Left renal pelvis (tissue), 4 donors: ENCODE measurements around the gene ITPRIPL2. TPM values are rescaled to one million over a fixed set of nuclear protein-coding genes. Genes with fewer than 3 reads are reported as not detected.

Experiments used
- DNase-seq, 4 donors: peaks; one replicate each; pipeline ENCODE4 v3.0.0-alpha.2; 2013; ENCODE audit warnings: low read depth in 4 of 4, low spot score in 3 of 4
- polyA plus RNA-seq, 4 donors: library from polyadenylated mRNA; unstranded; fragments of 120-200 nt; gene quantifications; one replicate each; pipeline ENCODE4 v1.2.1, GENCODE V29; 2013; ENCODE audit not compliant: insufficient read length in 4 of 4

ITPRIPL2 gene
- polyA plus RNA-seq, 4 donors: 15.5 to 31.6 (median 19.4) TPM

DNA sequence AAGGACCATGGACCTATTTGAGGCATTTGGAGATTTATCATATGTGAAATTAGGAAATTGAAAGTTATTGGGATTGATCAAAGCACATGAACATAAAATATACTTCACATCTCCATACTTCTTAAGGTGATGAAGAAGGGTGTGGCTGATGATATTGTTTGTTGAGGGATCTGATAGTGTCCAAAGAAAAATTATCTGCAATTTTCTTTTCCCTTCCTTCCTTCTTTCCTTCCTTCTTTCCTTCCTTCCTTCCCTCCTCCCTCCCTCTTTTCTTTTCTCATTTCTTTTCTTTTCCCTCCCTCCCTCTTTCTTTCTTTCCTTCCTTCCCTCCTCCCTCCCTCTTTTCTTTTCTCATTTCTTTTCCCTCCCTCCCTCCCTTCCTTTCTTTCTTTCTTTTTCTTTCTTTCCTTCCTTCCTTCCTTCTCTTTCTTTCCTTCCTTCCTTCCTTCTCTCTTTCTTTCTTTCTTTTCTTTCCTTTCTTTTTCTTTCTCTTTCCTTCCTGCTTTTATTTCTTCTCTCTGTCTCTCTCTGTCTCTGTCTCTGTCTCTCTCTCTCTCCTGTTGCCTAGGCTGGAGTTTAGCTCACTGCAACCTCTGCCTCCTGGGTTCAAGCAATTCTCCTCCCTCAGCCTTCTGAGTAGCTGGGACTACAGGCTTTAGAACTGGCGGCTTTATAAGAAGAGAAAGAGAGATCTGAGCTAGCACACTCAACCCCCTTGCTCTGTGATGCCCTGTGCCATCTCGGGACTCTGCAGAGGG lies 20.9 kb upstream of the ITPRIPL2 start:
- DNase-seq: no peak

DNA sequence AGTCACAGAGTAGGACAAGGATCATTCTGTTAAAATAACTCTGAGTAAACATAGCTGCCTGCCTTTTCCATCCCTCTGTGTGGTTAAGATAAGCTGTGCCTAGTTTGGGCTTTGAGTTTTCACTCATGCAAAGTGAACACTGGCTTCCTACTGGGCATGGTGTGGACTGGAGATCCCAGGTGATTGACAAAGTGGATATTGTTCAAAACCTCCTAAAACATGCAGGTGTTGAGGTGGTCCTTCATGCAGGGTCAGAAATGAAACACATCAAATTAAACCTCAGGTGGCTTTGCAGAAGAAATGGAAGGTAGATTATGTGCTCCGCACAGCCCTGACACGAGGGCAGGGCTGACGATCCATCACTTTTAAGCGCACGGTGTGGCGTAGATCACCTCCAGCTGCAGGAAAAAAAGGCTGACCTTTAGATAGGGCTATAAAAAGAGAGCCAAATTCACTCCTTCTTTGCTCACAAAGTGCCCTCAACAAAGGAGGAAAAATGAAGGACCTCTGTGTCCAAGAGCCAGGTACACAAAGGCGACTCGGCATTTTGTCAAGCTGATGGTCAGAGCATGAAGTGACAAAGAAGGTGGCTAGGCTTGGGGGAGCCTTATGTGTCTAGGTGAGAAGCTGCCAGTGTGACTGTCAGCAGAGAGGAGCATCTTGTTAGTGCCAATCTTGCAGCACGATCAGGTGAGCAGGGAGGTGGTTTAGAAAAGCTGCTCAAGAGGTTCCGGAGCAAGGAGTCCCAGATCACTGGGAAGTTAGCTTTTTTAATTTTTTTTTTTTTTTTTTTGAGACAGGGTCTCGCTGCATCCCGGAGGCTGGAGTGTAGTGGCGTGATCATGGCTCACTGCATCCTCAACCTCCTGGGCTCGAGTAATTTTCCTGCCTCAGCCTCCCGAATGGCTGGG lies 19.9 kb upstream of the ITPRIPL2 start:
- no peak for DNase-seq

DNA sequence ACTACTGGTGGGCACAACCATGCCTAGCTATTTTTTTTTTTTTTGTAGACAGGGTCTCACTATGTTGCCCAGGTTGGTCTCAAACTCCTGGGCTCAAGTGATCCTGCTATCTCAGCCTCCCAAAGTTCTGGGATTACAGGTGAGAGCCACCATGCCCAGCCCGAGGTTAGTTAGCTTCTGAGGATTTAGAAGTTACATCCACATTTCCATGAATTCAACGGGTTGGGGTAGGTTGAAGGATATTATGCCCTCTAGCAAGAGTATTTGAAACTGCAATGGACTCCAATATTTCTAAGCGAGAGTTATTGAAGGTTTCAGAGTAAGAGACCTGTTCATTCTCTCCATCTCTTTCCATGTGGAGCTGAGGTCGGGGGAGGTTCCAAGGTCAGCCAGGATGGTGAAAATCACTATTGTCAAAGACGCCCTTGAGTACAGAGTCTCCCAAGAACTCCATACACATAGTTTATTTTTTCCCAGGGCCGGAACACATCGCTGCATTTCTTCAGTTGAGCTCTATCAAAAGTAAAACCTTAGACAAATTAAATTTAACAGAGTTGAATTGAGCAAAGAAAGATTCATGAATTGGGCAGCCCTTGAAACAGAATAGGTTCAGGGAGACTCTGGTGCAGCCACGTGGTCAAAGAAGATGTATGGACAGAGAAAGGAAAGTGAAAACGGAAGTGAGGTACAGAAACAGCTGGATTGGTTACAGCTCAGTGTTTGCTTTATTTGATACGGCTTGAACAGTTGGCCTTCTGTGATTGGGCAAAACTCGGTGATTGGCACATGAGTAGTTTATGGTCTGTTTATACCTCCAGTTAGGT lies 19.0 kb upstream of the ITPRIPL2 start:
- no peak for DNase-seq

DNA sequence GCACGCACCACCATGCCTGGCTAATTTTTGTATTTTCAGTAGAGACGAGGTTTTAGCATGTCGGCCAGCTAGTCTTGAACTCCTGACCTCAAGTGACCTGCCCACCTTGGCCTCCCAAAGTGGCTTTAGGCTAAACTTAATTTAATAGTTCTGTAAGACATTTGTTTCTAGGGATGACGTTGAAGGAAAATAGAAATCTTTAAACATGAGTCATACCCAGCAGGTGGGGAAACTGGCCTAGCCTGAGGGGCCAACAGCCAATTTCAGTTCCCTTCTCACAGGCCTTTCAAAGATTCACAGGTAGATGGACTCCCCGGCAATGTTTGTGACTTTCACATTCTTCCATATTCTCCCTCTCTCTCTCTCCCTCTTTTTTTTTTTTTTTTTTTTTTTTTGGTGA lies 18.1 kb upstream of the ITPRIPL2 start:
- DNase-seq: no peak

DNA sequence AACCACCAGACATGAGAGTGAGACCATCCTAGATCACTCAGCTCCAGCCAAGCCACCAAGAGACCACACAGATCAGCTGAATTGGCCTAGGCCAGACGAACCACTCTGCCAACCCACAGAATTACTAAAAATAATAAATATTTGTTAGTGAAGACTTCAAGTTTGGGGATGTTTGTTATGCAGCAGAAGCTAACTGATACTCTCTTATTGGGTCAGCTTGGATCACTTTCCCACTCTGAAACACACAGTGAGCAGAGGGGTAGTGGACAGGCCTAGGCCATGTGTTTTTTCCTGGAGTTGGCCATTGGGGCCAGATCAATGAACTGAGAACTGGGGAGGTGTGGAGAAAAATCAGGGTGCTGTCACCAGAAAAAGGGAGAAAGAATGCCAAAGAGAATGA lies 15.6 kb upstream of the ITPRIPL2 start:
- DNase-seq: no peak

DNA sequence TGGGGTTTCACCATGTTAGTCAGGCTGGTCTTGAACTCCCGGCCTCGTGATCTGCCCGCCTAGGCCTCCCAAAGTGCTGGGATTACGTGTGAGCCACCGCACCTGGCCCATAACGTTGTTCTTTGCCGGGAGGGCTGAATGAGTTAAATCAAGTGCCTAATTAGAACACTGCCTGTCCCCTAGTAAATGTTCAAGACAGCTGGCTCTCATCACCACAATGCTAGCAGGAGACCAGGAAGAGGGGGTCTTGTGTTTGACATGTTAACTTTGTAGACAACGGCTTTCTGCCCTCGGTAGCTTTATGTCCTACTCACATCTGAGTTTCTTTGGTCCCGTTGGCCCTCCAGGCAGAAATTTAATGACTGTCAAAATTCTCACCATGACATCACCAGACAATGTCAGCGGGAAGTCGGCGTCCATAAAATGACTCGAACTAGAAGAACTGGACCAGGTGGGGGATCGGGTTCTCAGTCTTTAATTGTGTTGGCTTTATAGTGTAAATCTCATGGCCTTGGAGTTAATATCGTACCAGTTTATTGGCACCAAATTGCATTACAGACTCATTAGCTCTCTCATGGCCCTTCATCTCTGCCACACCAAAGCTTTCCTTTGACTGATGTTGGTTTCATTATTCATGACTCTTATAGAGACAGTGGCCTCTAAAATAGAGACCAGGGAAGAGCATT lies 11.4 kb upstream of the ITPRIPL2 start:
- DNase-seq: peak in 2 of 4 donors; percentile 48 to 51

DNA sequence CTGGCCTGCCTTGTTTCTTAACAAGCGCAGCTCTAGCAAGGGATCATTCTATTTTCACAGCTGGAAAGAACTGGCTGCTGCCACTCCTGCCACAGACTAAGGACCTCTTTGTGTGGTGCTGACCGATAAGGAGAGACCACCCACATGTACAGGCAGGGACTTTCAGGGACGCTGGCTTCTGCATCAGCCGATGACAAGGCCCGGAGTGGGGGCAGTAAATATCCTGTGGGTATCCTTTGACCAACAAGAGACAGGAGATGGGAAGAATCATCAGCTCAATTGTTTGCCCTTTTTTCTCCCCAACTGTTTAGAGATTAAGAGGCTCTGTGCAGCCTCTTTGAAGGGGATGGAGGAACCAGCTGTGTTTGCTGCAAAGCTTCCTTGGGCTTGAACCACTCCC lies 9.2 kb upstream of the ITPRIPL2 start:
- no peak for DNase-seq

DNA sequence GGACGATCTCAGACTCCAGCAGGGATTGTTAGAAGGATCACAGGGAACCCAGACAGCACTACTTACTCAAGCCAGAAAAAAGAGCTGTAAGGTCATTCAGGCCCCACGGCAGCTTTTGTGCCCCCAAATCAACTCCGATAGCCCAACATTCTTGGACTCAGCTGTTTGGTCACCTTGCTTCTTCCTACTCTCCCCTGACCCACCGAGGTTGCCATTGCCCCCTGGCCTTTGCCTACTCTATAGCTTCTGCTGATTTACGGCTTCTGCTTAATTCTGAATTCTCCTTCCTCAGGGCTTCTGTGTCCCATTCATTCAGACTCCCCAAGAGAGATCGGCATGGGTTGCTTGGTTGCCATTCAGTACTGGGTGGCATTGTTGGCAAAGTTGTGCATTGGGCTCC lies 8.6 kb upstream of the ITPRIPL2 start:
- DNase-seq: no peak

DNA sequence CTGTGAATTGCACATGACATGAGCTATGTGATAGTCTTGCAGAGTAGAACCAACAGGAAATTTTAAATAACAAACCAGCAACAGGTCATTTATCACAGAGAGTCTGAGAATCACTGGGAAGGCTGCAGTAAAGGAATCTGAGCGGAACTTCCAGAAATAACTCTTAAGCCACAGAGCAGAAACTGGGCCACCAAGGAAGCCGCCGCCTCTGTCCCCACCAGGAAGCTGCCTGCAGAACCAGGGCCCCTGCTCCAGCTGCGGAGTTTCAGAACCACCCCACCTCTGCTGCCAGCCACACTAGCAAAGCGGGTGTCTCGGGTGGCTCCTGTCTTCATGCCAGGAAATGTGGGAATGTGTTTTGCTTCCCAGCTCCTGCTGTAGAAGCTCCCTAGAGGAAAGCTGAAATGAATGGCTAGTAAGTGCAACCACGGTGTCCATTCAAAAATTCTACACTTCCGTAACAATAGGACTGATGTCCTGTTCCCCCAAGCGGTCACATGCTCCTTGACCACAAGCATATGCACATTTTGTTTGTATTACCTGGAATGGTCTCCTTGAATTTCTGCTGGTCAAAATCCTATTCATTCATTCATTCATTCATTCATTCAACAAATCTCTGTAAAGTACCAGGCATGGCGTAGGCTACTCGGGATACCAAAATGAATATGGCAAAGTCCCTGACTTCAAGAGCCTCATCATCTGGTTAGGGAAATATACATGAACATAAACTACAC lies 7.7 kb upstream of the ITPRIPL2 start:
- DNase-seq: no peak

DNA sequence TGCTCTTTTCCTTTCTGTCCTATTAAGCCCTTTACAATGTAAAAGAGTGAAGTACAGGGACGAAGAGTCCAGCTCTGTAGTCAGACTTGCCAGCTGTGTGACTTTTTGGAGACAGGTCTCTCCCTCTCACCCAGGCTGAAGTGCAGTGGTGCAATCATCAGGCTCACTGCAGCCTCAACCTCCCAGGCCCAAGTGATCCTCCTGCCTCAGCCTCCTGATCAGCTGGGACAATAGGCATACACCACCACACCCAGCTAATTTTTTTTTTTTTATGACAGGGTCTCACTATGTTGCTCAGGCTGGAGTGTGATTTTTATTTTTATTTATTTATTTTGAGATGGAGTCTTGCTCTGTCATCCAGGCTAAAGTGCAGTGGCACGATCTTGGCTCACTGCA lies 7.1 kb upstream of the ITPRIPL2 start:
- no peak for DNase-seq

DNA sequence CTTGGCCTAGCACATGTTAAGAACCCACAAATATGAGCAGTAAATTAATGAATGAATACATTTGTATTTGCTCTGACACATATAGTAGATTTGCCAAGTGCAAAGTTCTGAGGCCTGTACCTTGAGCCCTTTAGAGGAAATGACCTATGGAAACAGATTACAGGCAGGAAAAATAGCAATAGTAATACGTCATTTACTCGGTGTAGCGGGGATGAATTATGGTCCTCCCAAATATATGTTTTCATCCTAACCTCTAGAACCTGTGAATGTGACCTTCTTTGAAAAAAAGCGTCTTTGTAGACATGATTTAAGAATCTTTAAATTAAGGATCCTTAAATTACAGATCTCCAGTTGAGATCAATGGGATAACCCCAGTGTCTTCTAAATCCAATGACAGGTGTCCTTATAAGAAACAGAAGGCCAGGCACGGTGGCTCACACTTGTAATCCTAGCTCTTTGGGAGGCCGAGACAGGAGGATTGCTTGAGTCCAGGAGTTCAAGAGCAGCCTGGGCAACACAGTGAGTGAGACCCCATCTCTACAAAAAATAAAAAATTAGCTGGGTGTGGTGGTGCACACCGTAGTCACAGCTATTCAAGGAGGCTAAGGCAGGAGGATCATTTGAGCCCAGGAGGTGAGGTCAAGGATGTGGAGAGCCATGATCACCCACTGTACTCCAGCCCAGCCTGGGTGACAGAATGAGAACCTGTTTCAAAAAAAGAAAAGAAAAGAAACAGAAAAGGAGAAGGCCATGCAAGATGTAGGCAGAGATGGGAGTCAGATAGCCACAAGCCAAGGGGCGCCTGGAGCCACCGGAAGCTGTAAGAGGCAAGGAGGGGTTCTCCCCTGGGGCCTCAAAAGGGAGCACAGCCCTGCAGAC lies 5.1 kb upstream of the ITPRIPL2 start:
- DNase-seq: no peak

DNA sequence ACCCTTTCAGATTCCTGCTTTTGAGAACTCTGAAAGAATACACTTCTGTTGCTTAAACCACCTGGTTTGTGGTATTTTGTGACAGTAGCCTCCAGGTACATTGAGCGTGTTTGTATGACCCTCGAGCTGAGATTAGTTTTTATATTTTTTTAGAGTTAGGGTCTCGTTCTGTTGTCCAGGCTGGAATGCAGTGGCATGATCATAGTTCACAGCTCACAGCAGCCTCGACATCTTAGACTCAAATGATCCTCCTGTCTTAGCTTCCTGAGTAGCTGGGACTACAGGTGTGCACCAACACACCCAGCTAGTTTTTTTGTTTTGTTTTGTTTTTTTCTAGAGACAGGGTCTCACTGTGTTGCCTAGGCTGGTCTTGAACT lies 4.5 kb upstream of the ITPRIPL2 start:
- DNase-seq: no peak

DNA sequence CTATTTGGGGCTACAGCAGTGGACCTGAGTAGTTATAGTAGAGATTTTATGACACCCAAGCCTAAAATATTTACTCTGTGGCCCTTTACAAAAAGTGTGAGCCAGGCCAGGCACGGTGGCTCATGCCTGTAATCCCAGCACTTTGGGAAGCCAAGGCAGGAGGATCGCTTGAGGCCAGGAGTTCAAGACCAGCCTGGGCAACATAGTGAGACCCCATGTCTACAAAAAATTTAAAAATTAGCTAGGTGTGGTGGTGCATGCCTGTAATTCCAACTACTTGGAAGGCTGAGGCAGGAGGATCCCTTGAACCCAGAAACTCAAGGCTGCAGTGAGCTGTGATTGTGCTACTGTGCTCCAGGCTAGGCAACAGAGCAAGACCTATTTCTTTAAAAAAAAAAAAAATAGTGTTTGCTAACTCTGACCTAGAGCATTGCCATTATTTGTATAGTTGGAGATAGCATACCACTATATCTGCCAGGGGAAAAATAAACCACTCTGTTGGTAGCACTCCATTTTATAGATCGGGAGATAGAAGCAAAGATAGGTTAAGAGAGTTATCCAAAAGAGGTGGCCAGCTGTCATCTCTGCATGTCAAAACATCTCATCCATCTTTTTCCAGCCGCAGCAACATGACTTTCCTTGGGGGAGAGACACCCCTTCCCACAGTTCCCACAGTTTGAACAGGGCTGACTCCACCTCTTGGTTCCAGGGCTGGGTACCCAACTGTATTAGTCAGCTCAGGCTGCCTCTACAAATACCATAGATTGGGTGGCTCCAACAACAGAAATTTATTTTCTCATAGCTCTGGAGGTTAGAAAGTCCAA lies 3.0 kb upstream of the ITPRIPL2 start:
- no peak for DNase-seq

DNA sequence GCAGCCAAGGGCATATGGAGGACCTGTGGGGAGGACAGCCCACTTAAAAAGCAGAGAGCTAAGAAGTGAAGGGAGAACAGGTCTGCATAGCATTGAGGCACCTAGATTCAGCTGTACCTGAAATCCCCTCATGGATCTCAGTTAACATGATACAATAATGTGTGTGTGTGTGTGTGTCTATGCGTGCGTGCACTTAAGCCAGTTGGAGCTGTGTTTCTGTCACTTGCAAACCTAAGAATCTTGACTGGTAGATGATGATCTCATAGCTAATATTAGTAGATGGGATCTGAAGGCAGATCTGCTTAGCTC lies 1.7 kb upstream of the ITPRIPL2 start:
- DNase-seq: no peak

DNA sequence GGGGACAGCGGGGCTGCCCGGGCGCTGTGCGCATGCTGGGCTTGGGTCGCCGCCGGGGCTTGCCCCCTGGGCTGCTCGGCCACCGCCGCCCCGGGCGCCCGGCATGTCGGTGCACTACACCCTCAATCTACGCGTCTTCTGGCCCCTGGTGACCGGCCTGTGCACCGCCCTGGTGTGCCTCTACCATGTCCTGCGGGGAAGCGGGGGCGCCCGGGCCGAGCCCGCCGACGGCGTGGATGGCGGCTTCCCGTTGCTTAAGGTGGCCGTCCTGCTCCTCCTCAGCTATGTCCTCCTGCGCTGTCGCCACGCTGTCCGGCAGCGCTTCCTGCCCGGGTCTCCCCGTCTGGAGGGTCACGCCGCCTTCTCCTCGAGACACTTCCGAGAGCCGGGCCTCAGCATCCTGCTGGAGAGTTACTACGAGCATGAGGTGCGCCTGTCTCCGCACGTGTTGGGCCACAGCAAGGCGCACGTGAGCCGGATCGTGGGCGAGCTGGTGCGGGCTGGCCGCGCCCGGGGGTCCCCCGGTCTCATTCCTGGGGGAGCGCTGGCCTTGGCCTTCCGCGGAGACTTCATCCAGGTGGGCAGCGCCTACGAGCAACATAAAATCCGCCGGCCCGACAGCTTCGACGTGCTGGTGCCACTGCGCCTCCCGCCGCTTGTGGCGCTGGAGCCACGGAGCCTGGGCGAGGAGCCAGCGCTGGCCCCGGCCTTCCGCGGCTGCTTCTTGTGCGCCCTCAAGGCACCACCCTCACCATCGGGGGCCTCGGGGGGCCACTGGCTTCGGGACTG lies 789 bp downstream of the ITPRIPL2 start:
- no peak for DNase-seq

DNA sequence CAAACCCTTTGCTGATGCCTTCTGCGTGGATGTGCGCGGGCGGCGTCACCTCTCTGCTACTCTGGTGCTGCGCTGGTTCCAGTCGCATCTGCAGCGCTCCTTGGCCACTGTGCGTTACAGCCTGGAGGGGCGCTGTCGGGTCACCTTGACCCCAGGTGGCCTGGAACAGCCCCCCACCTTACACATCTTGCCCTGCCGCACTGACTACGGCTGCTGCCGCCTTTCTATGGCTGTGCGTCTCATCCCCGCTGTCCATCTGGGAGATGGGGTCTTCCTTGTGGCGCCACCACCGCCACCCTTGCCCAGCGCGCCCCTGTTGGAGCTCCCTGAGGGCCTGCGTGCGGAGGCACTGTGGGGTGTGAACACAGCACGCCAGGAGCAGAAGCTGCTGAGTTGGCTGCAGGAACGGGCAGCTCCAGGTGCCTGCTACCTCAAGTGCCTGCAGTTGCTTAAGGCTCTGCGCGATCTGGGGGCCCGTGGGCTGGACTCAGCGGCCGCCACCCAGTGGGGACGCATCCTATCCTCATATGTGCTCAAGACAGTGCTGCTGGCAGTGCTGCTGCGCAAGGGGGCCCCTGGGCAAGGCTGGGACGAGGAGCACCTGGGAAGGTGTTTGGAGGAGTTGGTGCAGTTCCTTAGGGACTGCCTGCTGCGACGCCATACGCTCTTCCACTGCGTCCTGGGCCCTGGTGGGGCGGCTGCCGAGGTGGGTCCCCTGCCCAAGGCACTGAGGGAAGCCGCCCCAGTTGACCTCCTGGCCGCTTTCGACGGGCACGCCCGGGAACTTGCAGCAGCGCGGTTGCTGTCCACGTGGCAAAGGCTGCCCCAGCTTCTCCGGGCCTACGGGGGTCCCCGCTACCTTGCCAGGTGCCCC lies 1.6 kb downstream of the ITPRIPL2 start:
- no peak for DNase-seq
